GM13977 (cell line): ENCODE measurements around the gene TCAIM.
A peak's percentile ranks its signal among the peaks of the same experiment; 100 is the strongest.

ENCODE experiments used
- DNase-seq: peaks from one replicate; pipeline ENCODE4 v3.0.0; 2012; ENCODE audit warnings: low spot score
- CTCF ChIP-seq: IDR thresholded peaks from 2 replicates; pipeline ENCODE4 v1.5.1; 2012; ENCODE audit warnings: mild to moderate bottlenecking, control low read depth; ENCODE audit not compliant: insufficient read depth; ENCODE audit errors: extremely low read depth, missing control alignments
- in situ Hi-C: fragments of 300-500 bp; cut with MboI; formaldehyde crosslinking; loops from one replicate; pipeline ENCODE4 v1.12.0; 2022; ENCODE audit warnings: low sequenced_read_pairs, low pct_unique_long_range_greater_than_20kb, mixed read lengths, inconsistent platforms; ENCODE audit not compliant: unreplicated experiment

TCAIM gene

DNA sequence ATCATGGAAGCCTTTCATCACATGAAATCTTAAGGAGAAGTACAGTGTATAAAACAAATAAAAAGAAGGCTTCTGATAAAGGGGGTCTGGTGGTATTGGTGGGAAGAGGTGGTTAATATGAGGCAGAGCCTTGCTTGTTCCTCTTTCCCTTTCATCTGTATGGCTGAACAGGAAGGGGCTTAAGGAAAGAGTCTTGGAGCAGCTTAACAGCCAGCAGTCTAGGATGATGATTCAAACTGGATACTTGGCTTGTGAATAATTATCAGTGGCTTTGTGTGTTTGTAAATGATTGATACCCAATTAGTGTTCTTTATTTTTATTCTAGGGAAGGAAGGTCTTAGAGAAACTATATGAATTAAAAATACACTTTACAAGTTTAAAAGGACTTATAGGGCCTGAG is 29.1 kb upstream of the TCAIM start:
- in situ Hi-C loops, result no loop called here
- DNase-seq, result no peak

DNA sequence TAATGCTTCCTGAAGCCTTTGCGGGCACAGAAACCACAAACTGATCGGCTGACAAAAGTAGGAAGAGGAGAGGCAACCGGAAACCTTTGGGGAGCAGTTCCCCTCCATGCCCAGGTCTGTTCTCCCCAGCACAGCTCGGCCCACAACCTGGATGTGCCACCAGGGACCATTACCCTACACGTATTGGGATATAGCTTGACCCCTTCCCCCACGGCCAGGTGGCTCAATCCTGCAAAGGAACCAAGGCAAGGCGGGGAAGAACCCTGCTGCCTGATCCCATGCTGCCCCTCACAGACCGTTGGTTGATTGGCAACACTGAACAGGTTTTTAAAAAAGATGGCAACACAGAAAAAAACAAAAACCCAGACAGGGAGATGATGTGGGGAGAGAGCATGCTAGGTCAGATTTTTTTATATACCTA is 19.7 kb upstream of the TCAIM start:
- DNase-seq, result no peak
- in situ Hi-C loops, result no loop called here
- TF ChIP-seq CTCF, result peak; percentile 5

More for the DNA sequence above, 29.1 kb upstream of the TCAIM start:
- TF ChIP-seq CTCF, result no peak

DNA sequence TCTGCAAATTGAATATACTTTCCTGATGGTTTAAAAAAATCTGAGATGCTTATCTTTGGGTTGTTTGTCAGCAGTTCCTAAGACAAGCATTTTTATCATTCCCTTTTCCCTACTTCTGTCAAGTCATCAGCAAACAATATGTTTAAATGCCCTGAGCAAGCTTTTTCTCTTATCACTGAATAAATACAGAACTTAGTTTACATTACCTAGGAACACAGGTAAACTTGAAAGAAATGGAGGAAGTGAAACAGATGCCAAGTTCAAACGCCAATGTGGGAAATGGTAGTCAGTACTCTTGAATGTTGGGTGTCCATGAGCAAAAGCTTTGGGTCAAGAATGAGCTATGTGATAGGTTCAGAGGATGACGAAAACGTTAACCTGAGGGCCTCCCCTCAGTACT is 17.2 kb upstream of the TCAIM start:
- TF ChIP-seq CTCF, result no peak
- DNase-seq, result no peak
- in situ Hi-C loops, result no loop called here

- in situ Hi-C loops, result no loop called here
- TF ChIP-seq CTCF, result peak; percentile 89
- peak; percentile 34 for DNase-seq
Measured at GRCh38 chr3:44323341-44323955, 15.1 kb upstream of the TCAIM start.

DNA sequence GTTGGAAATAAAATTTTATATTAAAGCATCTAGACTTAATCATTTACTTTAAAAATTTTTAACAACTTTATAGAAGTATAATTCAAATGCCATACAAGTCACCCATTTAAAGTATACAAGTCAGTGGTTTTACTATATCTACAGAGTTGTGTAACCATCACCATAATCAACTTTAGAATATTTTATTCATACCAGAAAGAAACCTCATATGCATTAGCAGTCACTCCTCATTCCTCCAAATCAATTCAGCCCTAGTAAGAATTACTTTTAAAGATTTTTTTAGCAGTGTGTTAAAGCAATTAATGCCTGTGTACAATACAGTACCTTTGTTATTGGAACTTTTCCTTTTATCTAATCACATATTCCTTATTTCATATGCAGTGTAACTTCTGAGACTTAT is 14.0 kb upstream of the TCAIM start:
- in situ Hi-C loops, result no loop called here

GRCh38 chr3:44326019-44326418 is 12.5 kb upstream of the TCAIM start:
- in situ Hi-C loops, result loop anchor here (25.0 kb wide), 1 partner anchor 586 kb away; no protein-coding TSS in a partner anchor
- no peak for DNase-seq
- no peak for TF ChIP-seq CTCF

More for the DNA sequence above, 14.0 kb upstream of the TCAIM start:
- TF ChIP-seq CTCF, result no peak
- DNase-seq, result no peak

- DNase-seq, result no peak
- no peak for TF ChIP-seq CTCF
- in situ Hi-C loops, result loop anchor here (25.0 kb wide), 1 partner anchor 586 kb away; no protein-coding TSS in a partner anchor
Measured at GRCh38 chr3:44326515-44326914, 12.1 kb upstream of the TCAIM start.
